Measurements from ENCODE around the gene ARHGAP20. TPM values are rescaled to one million over a fixed set of nuclear protein-coding genes. Genes with fewer than 3 reads are reported as not detected.

Gene ARHGAP20
- total and polyA plus RNA-seq, 9 of the 15 experiments (the other 6 are each of a cell fraction or from before 2014, with no cell fraction given), result 0.07 TPM; not detected in 8

- Histone ChIP-seq H3K27me3 (ENCODE audit: control insufficient read depth in 2 of 2, insufficient read depth in 2 of 2, low read length in 2 of 2) (no peaks in the 10 kb centered on the region; a peak in 1 of 5 replicates), H3K36me3 (ENCODE audit: control insufficient read depth, insufficient read depth, low read length) (no peaks in the 10 kb centered on the region), H3K9ac (ENCODE audit: insufficient read depth in 1 of 2, low read depth in 2 of 2, low read length in 2 of 2) (no peak overlapping the region), H4K20me1 (replicated peaks; ENCODE audit: control insufficient read depth, insufficient read depth, low read length) (no peaks in the 10 kb centered on the region), H3K4me1 (replicated peaks in 1 of 2; ENCODE audit: control insufficient read depth in 2 of 2, insufficient read depth in 2 of 2, low read length in 2 of 2) (peaks cover 0 to 14% of the 10 kb centered on the region in 2 experiments; a peak in 2 of 5 replicates), H3K79me2 (ENCODE audit: control insufficient read depth, insufficient read depth, low read length) (no peaks in the 10 kb centered on the region), H2AFZ (ENCODE audit: low read depth, low read length) (no peak overlapping the region), H3K4me3 (no peak overlapping the region), H3K9me1 (ENCODE audit: control insufficient read depth, insufficient read depth, low read length) (no peaks in the 10 kb centered on the region), H3K9me3 (replicated peaks; ENCODE audit: control insufficient read depth, insufficient read depth, low read depth, low read length) (no peaks in the 10 kb centered on the region), H3K27ac (ENCODE audit: extremely low read depth, low read depth, low read length) (no peak overlapping the region), H3K4me2 (ENCODE audit: insufficient read depth, low read length) (no peak overlapping the region)
- no peak for DNase-seq (ENCODE audit: extremely low read depth in 1 of 4, low spot score in 3 of 4)
- BruUV-seq (replicated peaks), result no TSS peak
- 28% methylated on average over 9 of the region's 9 CpGs for WGBS (ENCODE audit: insufficient coverage, low coverage, missing lambda C conversion rate)
- ATAC-seq, result no peak
- ChIA-PET POLR2A (no interaction called here), CTCF (ENCODE audit: low intra/inter-chr PET ratio) (no interaction called here)
- intact Hi-C loops (cut with micrococcal nuclease), result no loop called here
- no peak for TF ChIP-seq ZNF274 (IDR thresholded peaks at IDR 0.05; ENCODE audit: borderline replicate concordance, low read depth, low read length)
- no peak for TF ChIP-seq YBX1 (IDR thresholded peaks at IDR 0.05)
- TF ChIP-seq, protein P1, sequence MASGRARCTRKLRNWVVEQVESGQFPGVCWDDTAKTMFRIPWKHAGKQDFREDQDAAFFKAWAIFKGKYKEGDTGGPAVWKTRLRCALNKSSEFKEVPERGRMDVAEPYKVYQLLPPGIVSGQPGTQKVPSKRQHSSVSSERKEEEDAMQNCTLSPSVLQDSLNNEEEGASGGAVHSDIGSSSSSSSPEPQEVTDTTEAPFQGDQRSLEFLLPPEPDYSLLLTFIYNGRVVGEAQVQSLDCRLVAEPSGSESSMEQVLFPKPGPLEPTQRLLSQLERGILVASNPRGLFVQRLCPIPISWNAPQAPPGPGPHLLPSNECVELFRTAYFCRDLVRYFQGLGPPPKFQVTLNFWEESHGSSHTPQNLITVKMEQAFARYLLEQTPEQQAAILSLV (tag; IDR thresholded peaks at IDR 0.05), result no peak
- no peak for TF ChIP-seq CEBPG (CRISPR knock-in tag; IDR thresholded peaks at IDR 0.05)
- TF ChIP-seq CEBPG (tag; conservative IDR thresholded peaks at IDR 0.05 in 1 of 2, IDR thresholded peaks at IDR 0.05 in 1 of 2), result no peak
- no peak for TF ChIP-seq SREBF2 (CRISPR knock-in tag; IDR thresholded peaks at IDR 0.05)
- no peak for TF ChIP-seq CCAR2 (IDR thresholded peaks at IDR 0.05; ENCODE audit: low read depth, low read length)
- TF ChIP-seq FOS (IDR thresholded peaks at IDR 0.05; ENCODE audit: extremely low read depth, insufficient read length), result no peak
- TF ChIP-seq, protein P2, sequence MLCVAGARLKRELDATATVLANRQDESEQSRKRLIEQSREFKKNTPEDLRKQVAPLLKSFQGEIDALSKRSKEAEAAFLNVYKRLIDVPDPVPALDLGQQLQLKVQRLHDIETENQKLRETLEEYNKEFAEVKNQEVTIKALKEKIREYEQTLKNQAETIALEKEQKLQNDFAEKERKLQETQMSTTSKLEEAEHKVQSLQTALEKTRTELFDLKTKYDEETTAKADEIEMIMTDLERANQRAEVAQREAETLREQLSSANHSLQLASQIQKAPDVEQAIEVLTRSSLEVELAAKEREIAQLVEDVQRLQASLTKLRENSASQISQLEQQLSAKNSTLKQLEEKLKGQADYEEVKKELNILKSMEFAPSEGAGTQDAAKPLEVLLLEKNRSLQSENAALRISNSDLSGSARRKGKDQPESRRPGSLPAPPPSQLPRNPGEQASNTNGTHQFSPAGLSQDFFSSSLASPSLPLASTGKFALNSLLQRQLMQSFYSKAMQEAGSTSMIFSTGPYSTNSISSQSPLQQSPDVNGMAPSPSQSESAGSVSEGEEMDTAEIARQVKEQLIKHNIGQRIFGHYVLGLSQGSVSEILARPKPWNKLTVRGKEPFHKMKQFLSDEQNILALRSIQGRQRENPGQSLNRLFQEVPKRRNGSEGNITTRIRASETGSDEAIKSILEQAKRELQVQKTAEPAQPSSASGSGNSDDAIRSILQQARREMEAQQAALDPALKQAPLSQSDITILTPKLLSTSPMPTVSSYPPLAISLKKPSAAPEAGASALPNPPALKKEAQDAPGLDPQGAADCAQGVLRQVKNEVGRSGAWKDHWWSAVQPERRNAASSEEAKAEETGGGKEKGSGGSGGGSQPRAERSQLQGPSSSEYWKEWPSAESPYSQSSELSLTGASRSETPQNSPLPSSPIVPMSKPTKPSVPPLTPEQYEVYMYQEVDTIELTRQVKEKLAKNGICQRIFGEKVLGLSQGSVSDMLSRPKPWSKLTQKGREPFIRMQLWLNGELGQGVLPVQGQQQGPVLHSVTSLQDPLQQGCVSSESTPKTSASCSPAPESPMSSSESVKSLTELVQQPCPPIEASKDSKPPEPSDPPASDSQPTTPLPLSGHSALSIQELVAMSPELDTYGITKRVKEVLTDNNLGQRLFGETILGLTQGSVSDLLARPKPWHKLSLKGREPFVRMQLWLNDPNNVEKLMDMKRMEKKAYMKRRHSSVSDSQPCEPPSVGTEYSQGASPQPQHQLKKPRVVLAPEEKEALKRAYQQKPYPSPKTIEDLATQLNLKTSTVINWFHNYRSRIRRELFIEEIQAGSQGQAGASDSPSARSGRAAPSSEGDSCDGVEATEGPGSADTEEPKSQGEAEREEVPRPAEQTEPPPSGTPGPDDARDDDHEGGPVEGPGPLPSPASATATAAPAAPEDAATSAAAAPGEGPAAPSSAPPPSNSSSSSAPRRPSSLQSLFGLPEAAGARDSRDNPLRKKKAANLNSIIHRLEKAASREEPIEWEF (CRISPR knock-in tag; IDR thresholded peaks at IDR 0.05), result no peak
- no peak for TF ChIP-seq MBD2 (IDR thresholded peaks at IDR 0.05; ENCODE audit: borderline replicate concordance, low read depth)
- no peak for TF ChIP-seq HMG20B (CRISPR knock-in tag; IDR thresholded peaks at IDR 0.05)
- TF ChIP-seq GABPB1 (CRISPR knock-in tag; IDR thresholded peaks at IDR 0.05), result no peak
- TF ChIP-seq, protein P3, sequence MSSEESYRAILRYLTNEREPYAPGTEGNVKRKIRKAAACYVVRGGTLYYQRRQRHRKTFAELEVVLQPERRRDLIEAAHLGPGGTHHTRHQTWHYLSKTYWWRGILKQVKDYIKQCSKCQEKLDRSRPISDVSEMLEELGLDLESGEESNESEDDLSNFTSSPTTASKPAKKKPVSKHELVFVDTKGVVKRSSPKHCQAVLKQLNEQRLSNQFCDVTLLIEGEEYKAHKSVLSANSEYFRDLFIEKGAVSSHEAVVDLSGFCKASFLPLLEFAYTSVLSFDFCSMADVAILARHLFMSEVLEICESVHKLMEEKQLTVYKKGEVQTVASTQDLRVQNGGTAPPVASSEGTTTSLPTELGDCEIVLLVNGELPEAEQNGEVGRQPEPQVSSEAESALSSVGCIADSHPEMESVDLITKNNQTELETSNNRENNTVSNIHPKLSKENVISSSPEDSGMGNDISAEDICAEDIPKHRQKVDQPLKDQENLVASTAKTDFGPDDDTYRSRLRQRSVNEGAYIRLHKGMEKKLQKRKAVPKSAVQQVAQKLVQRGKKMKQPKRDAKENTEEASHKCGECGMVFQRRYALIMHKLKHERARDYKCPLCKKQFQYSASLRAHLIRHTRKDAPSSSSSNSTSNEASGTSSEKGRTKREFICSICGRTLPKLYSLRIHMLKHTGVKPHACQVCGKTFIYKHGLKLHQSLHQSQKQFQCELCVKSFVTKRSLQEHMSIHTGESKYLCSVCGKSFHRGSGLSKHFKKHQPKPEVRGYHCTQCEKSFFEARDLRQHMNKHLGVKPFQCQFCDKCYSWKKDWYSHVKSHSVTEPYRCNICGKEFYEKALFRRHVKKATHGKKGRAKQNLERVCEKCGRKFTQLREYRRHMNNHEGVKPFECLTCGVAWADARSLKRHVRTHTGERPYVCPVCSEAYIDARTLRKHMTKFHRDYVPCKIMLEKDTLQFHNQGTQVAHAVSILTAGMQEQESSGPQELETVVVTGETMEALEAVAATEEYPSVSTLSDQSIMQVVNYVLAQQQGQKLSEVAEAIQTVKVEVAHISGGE (CRISPR knock-in tag; IDR thresholded peaks at IDR 0.05), result no peak
- no peak for FAIRE-seq
- in situ Hi-C loops (cut with MboI), result no loop called here
These were observed 1.2 kb upstream of the ARHGAP20 start for GRCh38 chr11:110713449-110713776.
